Effector memory CD8-positive, alpha-beta T cell (primary cell): ENCODE results near the gene YTHDF1.

Source experiments
- ATAC-seq: fragments of 150-1000 bp; cut with Tn5 transposase; replicated peaks from 2 replicates; pipeline ENCODE4 v1.10.0; 2021; ENCODE audit warnings: mild to moderate bottlenecking, moderate library complexity
- DNase-seq, 3 experiments: peaks; one replicate each; pipeline ENCODE4 v3.0.0; 2021
- H3K27ac Mint-ChIP-seq, 2 donors: one replicate each; pipeline ENCODE4 v1.8.0; 2022; ENCODE audit warnings: mild to moderate bottlenecking in 2 of 2, mixed read lengths in 2 of 2, moderate library complexity in 2 of 2
- H3K27me3 Mint-ChIP-seq, 2 donors: one replicate each; pipeline ENCODE4 v1.8.0; 2022; ENCODE audit warnings: mixed read lengths in 2 of 2
- H3K36me3 Mint-ChIP-seq: one replicate; pipeline ENCODE4 v1.8.0; 2022; ENCODE audit warnings: mild to moderate bottlenecking, moderate library complexity, mixed read lengths; ENCODE audit not compliant: insufficient read depth
- H3K4me1 Mint-ChIP-seq, 2 donors: one replicate each; pipeline ENCODE4 v1.8.0; 2022; ENCODE audit warnings: low read depth in 2 of 2, mixed read lengths in 2 of 2
- H3K4me3 Mint-ChIP-seq, 2 donors: one replicate each; pipeline ENCODE4 v1.8.0; 2022; ENCODE audit warnings: mild to moderate bottlenecking in 2 of 2, mixed read lengths in 2 of 2, moderate library complexity in 2 of 2
- H3K9me3 Mint-ChIP-seq, 2 donors: one replicate each; pipeline ENCODE4 v1.8.0; 2022; ENCODE audit warnings: mixed read lengths in 2 of 2

Gene YTHDF1

DNA sequence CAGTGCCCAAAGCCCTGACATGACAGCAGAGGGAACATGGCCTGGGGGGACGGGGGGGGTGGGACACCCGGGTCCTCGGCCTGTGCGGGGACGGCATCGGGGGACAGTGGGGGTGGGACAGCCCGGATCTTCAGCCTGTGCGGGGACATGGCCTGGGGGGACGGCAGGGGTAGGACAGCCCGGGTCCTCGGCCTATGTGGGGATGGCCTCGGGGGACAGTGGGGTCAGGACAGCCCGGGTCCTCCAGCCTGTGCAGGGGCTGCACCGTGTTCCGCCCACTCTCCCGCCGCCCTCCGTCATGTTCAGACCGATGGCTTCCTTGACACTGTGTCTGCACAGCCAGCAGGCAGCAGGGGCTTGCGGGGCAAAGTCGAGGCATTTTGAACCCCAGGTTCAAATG, 26.8 kb upstream of the YTHDF1 start:
- ATAC-seq (no peak), DNase-seq (no peak)
- Mint-ChIP-seq H3K36me3 (no peaks in the 10 kb centered on the region), H3K9me3 (no peaks in the 10 kb centered on the region), H3K27me3 (peaks cover 11 to 50% of the 10 kb centered on the region in 2 donors), H3K4me3 (no peak overlapping the region), H3K4me1 (no peaks in the 10 kb centered on the region), H3K27ac (no peak overlapping the region)

DNA sequence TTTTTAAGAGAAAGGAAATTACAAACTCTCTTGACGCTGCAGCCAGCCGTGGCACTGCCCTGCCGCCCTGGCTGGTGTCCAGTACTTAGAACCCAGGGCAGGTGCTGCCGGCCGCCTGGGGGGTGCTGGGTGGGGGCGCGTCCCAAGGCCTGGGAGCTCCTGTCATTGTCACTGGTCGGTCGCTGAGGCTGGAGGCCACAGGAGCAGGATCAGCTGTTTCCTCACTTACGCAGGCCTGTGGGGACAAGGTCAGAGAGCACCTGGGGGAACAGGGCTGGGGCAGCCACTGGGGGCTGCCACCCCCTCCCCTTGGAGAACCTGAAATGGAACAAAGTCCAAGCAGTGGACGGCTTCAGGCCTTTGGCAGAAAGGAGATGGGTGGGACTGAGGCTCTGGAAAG, 25.3 kb upstream of the YTHDF1 start:
- Mint-ChIP-seq H3K4me3 (no peak overlapping the region), H3K9me3 (no peaks in the 10 kb centered on the region), H3K36me3 (no peaks in the 10 kb centered on the region), H3K27me3 (peaks cover 11 to 39% of the 10 kb centered on the region in 2 donors), H3K27ac (no peak overlapping the region), H3K4me1 (no peaks in the 10 kb centered on the region)
- DNase-seq (no peak), ATAC-seq (no peak)

DNA sequence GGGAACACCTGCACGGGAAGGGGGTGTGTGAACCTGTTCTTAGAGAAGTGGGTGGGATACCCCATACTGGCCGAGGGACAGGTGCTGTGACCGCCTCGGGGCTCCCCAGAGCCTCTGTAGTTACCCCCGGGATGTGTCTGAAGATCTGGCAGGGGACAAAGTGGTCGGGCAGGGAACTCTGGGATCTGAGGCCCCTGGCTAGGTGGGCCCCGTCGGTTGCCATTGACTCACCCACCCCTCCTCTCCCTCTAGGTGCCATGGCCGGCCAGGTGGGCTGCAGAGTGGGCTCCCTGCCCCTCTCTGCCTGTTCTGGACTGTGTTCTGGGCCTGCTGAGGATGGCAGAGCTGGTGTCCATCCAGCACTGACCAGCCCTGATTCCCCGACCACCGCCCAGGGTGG, 24.1 kb upstream of the YTHDF1 start:
- peaks cover 0 to 26% of the 10 kb centered on the region in 2 donors for H3K27me3 Mint-ChIP-seq
- ATAC-seq (no peak), DNase-seq (no peak)
- no peak overlapping the region for H3K27ac Mint-ChIP-seq
- H3K4me3 Mint-ChIP-seq: no peak overlapping the region
- H3K4me1 Mint-ChIP-seq: peaks cover 2 to 4% of the 10 kb centered on the region in 2 donors
- no peaks in the 10 kb centered on the region for H3K9me3 Mint-ChIP-seq
- H3K36me3 Mint-ChIP-seq: no peaks in the 10 kb centered on the region

DNA sequence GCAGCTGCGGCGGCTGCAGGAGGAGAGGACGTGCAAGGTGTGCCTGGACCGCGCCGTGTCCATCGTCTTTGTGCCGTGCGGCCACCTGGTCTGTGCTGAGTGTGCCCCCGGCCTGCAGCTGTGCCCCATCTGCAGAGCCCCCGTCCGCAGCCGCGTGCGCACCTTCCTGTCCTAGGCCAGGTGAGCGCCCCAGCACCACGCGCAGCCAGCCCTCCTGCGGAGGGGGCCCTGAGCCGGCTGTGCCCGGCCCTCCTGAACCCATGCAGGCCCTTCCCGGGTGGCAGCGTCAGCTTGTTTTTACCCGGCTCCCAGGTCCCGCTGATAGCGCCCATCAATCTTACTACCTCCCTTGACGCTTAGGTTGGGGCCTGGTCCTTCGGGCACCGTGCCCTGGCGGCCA, 23.5 kb upstream of the YTHDF1 start:
- peaks cover 0 to 24% of the 10 kb centered on the region in 2 donors for H3K27me3 Mint-ChIP-seq
- no peaks in the 10 kb centered on the region for H3K36me3 Mint-ChIP-seq
- peaks cover 2 to 4% of the 10 kb centered on the region in 2 donors for H3K4me1 Mint-ChIP-seq
- H3K9me3 Mint-ChIP-seq: no peaks in the 10 kb centered on the region
- DNase-seq: no peak
- no peak overlapping the region for H3K27ac Mint-ChIP-seq
- no peak overlapping the region for H3K4me3 Mint-ChIP-seq
- ATAC-seq: no peak

DNA sequence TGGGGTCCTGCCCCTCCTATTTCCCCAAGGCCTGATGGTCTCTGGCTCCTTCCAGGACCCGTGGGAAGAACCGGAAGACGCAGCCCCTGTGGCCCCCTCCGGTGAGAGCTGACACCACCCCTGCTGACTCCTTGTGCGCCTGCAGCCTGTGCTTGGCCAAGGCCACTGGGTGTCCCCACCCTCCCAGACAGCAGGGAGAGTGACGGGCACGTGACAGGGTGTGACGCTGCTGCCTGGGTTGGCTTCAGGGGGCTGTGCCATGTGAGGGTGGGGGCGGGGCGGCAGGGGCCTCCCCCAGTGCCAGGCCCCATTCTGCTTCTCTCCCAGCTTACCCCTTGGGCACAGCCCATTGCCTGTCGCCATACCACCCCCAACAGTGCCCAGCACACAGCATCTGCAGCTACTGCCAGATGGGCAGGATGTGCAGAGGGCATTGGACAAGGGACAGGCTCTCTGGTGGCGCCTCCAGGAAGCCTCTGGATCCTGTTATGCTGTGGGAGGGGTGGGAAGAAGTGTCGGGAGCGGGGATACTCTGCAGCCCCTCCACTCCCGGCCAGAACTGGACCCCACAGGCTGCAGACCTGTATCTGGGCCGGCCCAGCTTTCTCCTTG, 22.7 kb upstream of the YTHDF1 start:
- H3K4me3 Mint-ChIP-seq: no peak overlapping the region
- H3K9me3 Mint-ChIP-seq: no peaks in the 10 kb centered on the region
- peaks cover 2 to 4% of the 10 kb centered on the region in 2 donors for H3K4me1 Mint-ChIP-seq
- H3K27me3 Mint-ChIP-seq: peaks cover 0 to 19% of the 10 kb centered on the region in 2 donors
- no peaks in the 10 kb centered on the region for H3K36me3 Mint-ChIP-seq
- peak; percentile 22 for ATAC-seq
- no peak overlapping the region for H3K27ac Mint-ChIP-seq
- no peak for DNase-seq

DNA sequence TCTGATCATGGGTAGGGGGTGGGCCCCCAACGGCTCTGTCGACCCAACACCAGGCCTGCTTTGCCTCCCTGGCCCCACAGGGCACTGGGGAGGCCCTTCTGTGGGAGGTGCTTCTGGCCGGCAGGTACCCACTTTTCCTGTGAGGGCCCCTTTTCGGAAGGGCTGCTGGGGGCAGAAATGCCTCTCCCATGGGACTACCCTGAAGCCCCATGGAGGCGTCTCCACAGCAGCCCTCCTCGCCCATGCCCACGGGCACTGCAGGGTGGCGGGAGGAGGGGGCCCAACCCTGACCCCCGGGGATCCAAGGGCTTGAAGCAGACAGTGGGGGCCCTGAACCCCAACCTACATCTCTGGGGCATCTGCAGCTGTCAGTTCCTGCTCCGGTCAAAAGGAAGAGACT, 22.1 kb upstream of the YTHDF1 start:
- ATAC-seq: no peak
- DNase-seq: no peak
- H3K27ac Mint-ChIP-seq: no peak overlapping the region
- H3K4me3 Mint-ChIP-seq: no peak overlapping the region
- peaks cover 2 to 4% of the 10 kb centered on the region in 2 donors for H3K4me1 Mint-ChIP-seq
- H3K27me3 Mint-ChIP-seq: peaks cover 0 to 22% of the 10 kb centered on the region in 2 donors
- H3K36me3 Mint-ChIP-seq: no peaks in the 10 kb centered on the region
- no peaks in the 10 kb centered on the region for H3K9me3 Mint-ChIP-seq

DNA sequence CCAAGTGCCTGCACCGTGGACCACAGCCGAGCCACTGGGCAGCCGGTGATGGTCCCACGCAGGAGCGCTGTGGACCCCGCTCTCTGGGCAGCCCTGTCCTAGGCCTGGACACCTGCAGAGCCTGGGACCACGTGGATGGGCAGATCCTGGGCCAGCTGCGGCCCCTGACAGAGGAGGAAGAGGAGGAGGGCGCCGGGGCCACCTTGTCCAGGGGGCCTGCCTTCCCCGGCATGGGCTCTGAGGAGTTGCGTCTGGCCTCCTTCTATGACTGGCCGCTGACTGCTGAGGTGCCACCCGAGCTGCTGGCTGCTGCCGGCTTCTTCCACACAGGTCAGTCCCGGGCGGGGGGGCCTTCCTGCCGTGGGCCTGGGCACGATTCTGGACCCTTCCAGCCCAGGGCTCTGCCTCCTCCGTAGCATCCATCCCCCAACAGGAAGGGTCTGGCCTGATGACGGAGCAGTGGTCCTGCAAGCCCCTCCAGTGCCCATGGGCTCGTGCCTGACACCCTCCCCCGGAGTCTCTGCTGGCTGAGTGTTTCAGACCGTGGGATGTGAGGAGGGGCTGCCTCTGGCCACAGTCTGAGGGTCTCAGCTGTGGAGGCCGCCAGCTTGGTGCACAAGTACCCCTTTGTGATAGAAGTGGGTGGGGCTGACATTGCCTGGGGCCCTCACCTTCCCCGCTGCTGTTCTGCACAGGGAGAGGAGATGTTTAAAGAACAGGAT, 20.3 kb upstream of the YTHDF1 start:
- DNase-seq (no peak), ATAC-seq (no peak)
- H3K4me1 Mint-ChIP-seq: peaks cover 2 to 4% of the 10 kb centered on the region in 2 donors
- peaks cover 10 to 26% of the 10 kb centered on the region in 2 donors for H3K27me3 Mint-ChIP-seq
- no peaks in the 10 kb centered on the region for H3K36me3 Mint-ChIP-seq
- H3K9me3 Mint-ChIP-seq: no peaks in the 10 kb centered on the region
- no peak overlapping the region for H3K4me3 Mint-ChIP-seq
- H3K27ac Mint-ChIP-seq: peak overlapping the region; percentile 49 to 71

DNA sequence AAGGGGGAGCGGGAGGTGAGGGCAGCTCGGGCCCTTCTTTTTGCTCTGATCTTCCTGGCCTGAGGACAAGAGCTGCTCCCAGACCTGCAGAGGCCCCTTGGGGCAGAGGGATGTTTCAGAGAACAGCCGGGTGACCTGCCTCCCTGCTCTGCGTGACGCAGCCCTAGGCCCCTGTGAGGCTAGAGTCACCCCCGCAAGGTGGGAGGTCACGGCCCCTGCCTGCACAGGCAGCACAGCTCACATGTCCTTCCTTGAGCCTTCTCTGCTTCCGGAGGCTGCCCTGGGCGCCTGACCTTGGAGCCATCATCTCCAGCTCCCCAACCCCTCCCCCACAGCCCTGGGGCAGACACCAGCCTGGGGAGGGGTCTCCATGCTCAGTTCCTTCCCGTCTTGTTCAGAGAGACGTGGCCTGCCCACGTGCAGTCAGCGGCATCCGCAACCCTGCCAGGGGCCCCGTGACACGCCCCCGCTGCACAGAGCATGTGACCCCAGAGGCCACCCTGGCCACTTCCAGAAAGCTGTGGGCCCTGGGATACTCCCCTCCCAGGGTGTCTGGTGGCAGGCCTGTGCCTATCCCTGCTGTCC, 19.6 kb upstream of the YTHDF1 start, which contains the start of gene BIRC7:
Gene BIRC7, plus strand, starts transcription at position 507 of the 585 bp plus-strand sequence. CDS start 192 bp downstream, outside the sequence.
- Mint-ChIP-seq H3K27me3 (peaks cover 18 to 34% of the 10 kb centered on the region in 2 donors), H3K4me1 (peaks cover 4% of the 10 kb centered on the region in 2 donors), H3K27ac (peak within 1 kb of the TSS; percentile 49 to 71), H3K9me3 (no peaks in the 10 kb centered on the region), H3K36me3 (no peaks in the 10 kb centered on the region), H3K4me3 (peak within 1 kb of the TSS in 1 of 2 donors; percentile 38)
- no peak for DNase-seq
- peak; percentile 22 for ATAC-seq

DNA sequence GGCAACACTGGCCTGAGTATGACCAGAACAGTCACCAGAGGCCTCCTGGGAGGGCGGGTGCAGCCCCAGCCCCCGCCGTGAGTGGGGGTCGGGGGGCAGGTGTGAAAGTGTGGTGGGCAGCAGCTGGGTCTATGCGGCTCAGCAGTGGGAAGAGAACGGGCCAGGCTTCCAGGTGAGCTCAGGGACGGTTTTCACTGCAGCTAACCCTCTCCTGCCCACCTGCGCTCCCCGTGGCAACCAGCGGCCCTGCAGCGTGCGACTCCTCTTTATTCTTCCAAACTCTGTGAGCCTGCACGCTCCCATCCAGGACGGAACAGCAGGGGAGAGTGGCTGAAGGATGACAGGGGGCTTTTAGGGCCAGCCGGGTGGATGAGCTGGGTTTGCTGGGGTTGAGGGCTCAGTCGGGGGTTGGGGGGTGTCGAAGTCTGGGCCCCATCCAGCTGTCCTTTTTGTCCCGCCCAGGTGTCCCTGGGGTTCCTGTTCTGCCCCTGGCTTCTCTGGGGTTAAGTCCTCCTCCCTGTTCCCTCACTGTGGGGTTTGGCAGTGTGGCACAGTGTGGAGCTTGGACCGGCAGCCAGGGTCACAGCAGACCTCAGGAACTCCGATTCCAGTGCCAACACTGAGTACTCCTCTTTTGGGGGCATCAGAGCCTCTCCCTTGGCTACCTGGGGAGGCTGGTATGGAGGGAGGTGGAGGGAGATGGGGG, 18.9 kb upstream of the YTHDF1 start:
- Mint-ChIP-seq H3K9me3 (no peaks in the 10 kb centered on the region), H3K4me3 (peak overlapping the region in 1 of 2 donors; percentile 38), H3K27me3 (peaks cover 23 to 41% of the 10 kb centered on the region in 2 donors), H3K27ac (no peak overlapping the region), H3K36me3 (no peaks in the 10 kb centered on the region), H3K4me1 (peaks cover 4% of the 10 kb centered on the region in 2 donors)
- ATAC-seq (no peak), DNase-seq (no peak)

DNA sequence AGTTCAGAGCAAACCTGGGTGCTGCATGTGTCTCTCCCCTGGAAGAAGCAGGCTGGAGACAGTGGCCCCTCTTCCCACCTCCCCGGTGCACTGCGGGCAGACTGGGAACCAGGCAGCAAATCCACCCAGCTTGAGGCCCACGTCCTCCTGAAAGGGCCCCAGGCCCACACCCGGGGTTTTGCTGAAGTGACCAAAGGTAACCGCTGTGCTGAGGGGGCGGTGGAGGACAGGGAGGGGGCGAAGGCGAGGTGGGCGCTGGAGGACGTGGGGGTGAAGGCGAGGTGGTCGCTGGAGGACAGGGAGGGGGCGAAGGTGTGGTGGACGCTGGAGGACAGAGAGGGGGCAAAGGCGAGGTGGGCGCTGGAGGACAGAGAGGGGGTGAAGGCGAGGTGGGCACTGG, 18.0 kb upstream of the YTHDF1 start:
- peaks cover 31 to 50% of the 10 kb centered on the region in 2 donors for H3K27me3 Mint-ChIP-seq
- no peak overlapping the region for H3K27ac Mint-ChIP-seq
- H3K9me3 Mint-ChIP-seq: no peaks in the 10 kb centered on the region
- H3K36me3 Mint-ChIP-seq: no peaks in the 10 kb centered on the region
- H3K4me3 Mint-ChIP-seq: no peak overlapping the region
- ATAC-seq (no peak), DNase-seq (no peak)
- peaks cover 4% of the 10 kb centered on the region in 2 donors for H3K4me1 Mint-ChIP-seq

DNA sequence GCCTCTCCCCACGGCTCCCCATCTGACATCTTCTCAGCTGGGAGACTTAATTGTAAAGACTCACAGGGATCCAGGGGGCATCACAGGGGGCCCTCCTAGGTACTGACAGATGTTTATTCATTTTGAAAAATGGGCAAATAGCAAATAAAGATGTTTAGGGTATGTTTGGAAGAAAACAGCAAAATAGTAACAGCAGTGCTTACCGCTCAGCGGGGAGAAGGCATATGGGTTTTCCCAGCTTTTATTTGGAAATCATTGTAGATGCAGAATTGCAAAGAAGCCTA, 17.1 kb upstream of the YTHDF1 start:
- H3K4me1 Mint-ChIP-seq: peaks cover 4% of the 10 kb centered on the region in 2 donors
- H3K27me3 Mint-ChIP-seq: peaks cover 37 to 57% of the 10 kb centered on the region in 2 donors

DNA sequence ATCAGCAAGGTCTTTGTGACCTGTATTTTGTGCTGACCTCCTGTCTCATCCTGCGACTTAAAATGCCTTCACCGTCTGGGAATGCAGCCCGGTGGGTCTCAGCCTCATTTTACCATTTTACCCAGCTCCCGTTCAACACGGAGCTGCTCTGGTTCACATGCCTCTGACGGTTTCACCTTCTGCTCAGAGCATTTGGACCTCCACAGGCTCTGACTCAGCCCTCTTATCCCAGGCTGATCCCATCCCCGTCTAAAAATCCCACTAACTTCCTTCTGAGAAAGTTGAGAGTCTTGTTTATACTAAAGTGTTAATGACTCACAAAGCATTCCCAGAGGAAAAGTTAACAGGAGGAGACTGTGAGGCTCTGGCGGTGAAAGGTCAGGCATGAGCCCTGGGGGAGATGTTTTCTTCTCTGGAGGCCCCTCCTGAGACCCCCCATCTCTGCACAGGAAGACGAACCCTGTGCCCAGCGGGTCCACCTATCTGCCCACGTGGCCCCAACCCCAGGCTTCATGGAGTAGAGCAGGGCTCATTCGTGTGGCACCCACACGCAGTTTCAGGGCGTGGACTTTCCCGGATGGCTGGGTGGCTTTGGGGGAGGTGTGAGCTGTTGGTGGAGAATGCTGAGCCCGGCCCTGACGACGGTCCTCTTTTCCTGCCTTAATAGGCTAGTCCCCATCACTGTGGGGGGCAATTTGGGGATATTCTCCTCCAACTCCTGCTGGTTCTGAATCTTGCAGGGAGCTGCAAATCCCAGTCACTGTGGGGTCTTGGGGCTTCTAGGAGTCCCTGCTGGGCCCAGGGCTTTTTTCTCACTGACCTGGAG, 16.5 kb upstream of the YTHDF1 start:
- Mint-ChIP-seq H3K27me3 (peaks cover 37 to 57% of the 10 kb centered on the region in 2 donors), H3K4me3 (no peak overlapping the region), H3K4me1 (peaks cover 4% of the 10 kb centered on the region in 2 donors), H3K36me3 (no peaks in the 10 kb centered on the region), H3K27ac (no peak overlapping the region), H3K9me3 (no peaks in the 10 kb centered on the region)
- DNase-seq (no peak), ATAC-seq (no peak)

More for the DNA sequence above, 17.1 kb upstream of the YTHDF1 start:
- H3K27ac Mint-ChIP-seq: no peak overlapping the region
- H3K36me3 Mint-ChIP-seq: no peaks in the 10 kb centered on the region
- no peaks in the 10 kb centered on the region for H3K9me3 Mint-ChIP-seq
- DNase-seq: no peak
- H3K4me3 Mint-ChIP-seq: no peak overlapping the region
- ATAC-seq: no peak

DNA sequence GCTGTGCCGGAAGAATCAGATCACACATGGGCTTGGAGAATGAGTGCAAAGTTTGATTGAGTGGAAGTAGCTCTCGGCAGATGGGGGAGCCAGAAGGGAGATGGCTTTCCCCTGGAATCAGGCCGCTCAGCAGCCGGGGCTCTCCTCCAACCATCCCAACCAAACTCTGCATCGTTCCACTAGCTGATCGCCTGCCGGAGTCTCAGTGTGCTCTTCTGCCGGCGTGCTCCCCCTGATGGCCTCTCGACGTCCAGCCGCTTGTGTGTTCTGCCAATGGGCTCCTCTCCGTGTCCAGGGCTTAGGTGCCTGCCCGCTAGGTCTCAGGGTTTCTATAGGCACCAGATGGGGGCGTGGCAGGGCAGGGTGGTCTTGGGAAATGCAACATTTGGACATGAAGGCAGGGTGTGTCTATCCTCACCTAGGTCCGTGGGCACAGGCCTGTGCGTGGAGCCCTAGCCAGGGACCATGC, 14.9 kb upstream of the YTHDF1 start:
- Mint-ChIP-seq H3K4me3 (no peak overlapping the region), H3K27me3 (peaks cover 37 to 57% of the 10 kb centered on the region in 2 donors), H3K9me3 (no peaks in the 10 kb centered on the region), H3K36me3 (no peaks in the 10 kb centered on the region), H3K4me1 (peaks cover 4% of the 10 kb centered on the region in 2 donors), H3K27ac (no peak overlapping the region)
- DNase-seq (no peak), ATAC-seq (no peak)
